Panc1 (cell line): ENCODE measurements around the gene DVL1. TPM values are rescaled to one million over a fixed set of nuclear protein-coding genes. Genes with fewer than 3 reads are reported as not detected.

Source experiments
- ATAC-seq: fragments of 200-7000 bp; cut with Tn5 transposase; 2 replicates; pipeline ENCODE4 v1.9.1; 2020; ENCODE audit warnings: mild to moderate bottlenecking, moderate library complexity
- BruUV-seq: library from RNA; stranded (reverse); fragments of 400-500 nt; replicated peaks from 2 replicates; lab custom pipeline; 2021; lab: Mats Ljungman, UMichigan
- CTCF ChIA-PET: fragments of 300-600 bp; sonication (Branson Sonifier 250); formaldehyde crosslinking; loops from one replicate; lab custom pipeline; 2022; ENCODE audit warnings: antibody characterized with exemption; lab: Charles Lee
- POLR2A ChIA-PET: fragments of 300-600 bp; sonication (Branson Sonifier 250); formaldehyde crosslinking; loops from one replicate; lab custom pipeline; 2022; ENCODE audit warnings: antibody characterized with exemption; lab: Charles Lee
- DNase-seq: peaks from one replicate; pipeline ENCODE4 v3.0.0-alpha.2; 2010; ENCODE audit warnings: low read depth, low spot score
- H3K27ac ChIP-seq: 2 replicates; pipeline ENCODE4 v1.5.1; 2011; ENCODE audit warnings: mild to moderate bottlenecking, low read length, inconsistent platforms
- H3K27me3 ChIP-seq: fragments of 200-500 bp; sonication (Bioruptor generic); 2 replicates; pipeline ENCODE4 v1.6.0; 2014; ENCODE audit warnings: low read length, inconsistent platforms; ENCODE audit not compliant: control insufficient read depth, insufficient read depth
- H3K36me3 ChIP-seq: fragments of 200-500 bp; sonication (Bioruptor generic); 2 replicates; pipeline ENCODE4 v1.5.1; 2014; ENCODE audit warnings: inconsistent platforms, mild to moderate bottlenecking, low read length, moderate library complexity; ENCODE audit not compliant: control insufficient read depth, insufficient read depth
- H3K4me1 ChIP-seq: 2 replicates; pipeline ENCODE4 v1.5.1; 2011; ENCODE audit warnings: inconsistent platforms, mild to moderate bottlenecking, low read length, moderate library complexity; ENCODE audit not compliant: control insufficient read depth, insufficient read depth
- H3K4me3 ChIP-seq, 2 experiments: 2 replicates each; pipeline ENCODE4 v1.5.1; 2011 to 2012; ENCODE audit warnings: low read depth in 2 of 2, low read length in 2 of 2, mild to moderate bottlenecking in 2 of 2, inconsistent platforms in 1 of 2, moderate library complexity in 1 of 2
- H3K9me3 ChIP-seq: fragments of 200-500 bp; sonication (Bioruptor generic); 2 replicates; pipeline ENCODE4 v1.5.1; 2014; ENCODE audit warnings: low read depth, mild to moderate bottlenecking, inconsistent platforms, low read length, moderate library complexity; ENCODE audit not compliant: control insufficient read depth, insufficient read depth
- POLR2AphosphoS5 ChIP-seq: IDR thresholded peaks from 2 replicates; pipeline ENCODE4 v1.6.1; 2012; ENCODE audit warnings: mild to moderate bottlenecking, low read depth, low read length, moderate library complexity
- SIN3A ChIP-seq: IDR thresholded peaks from 2 replicates; pipeline ENCODE4 v1.6.1; 2012; ENCODE audit warnings: low read depth, mild to moderate bottlenecking, low read length, moderate library complexity, borderline replicate concordance; ENCODE audit not compliant: insufficient read depth
- TCF7L2 ChIP-seq: IDR thresholded peaks from 2 replicates; pipeline ENCODE4 v1.6.1; 2011; ENCODE audit warnings: mild to moderate bottlenecking, low read depth, low read length, inconsistent platforms
- in situ Hi-C: cut with HindIII; loops from 2 replicates; pipeline ENCODE4 v1.10.0; 2016; ENCODE audit warnings: low sequenced_read_pairs, low pct_unique_long_range_greater_than_20kb
- intact Hi-C: fragments of 100-400 bp; cut with micrococcal nuclease; formaldehyde crosslinking; loops from one replicate; pipeline ENCODE4 v1.10.0; 2022; ENCODE audit not compliant: unreplicated experiment
- total RNA-seq: library from RNA; stranded (reverse); gene quantifications from one replicate; pipeline ENCODE4 v1.2.1, GENCODE V29; 2021; ENCODE audit not compliant: unreplicated experiment
- TF ChIP-seq, protein P1 (sequence below): fragments of 450-650 bp; IDR thresholded peaks from 2 replicates; pipeline ENCODE4 v1.5.1; 2017; ENCODE audit warnings: mild to moderate bottlenecking
- TF ChIP-seq, protein P2 (sequence below), 2 experiments: IDR thresholded peaks; 2 replicates each; pipeline ENCODE4 v1.6.1; 2011 to 2012; ENCODE audit warnings: low read depth in 2 of 2, control low read depth in 1 of 2, low read length in 1 of 2, mild to moderate bottlenecking in 1 of 2, moderate library complexity in 1 of 2; ENCODE audit not compliant: insufficient read depth in 1 of 2

DVL1 gene
- total RNA-seq, 1 experiment from 2014 or later, result 144 TPM

DNA sequence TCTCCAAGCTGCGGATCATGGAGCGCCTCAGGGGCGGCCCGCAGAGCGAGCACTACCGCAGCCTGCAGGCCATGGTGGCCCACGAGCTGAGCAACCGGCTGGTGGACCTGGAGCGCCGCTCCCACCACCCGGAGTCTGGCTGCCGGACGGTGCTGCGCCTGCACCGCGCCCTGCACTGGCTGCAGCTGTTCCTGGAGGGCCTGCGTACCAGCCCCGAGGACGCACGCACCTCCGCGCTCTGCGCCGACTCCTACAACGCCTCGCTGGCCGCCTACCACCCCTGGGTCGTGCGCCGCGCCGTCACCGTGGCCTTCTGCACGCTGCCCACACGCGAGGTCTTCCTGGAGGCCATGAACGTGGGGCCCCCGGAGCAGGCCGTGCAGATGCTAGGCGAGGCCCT lies 21.9 kb downstream of the DVL1 start:
- Histone ChIP-seq H3K4me3 (no peak overlapping the region), H3K36me3 (no peaks in the 10 kb centered on the region; the same call in 1 of the 2 replicates), H3K9me3 (no peaks in the 10 kb centered on the region), H3K4me1 (peaks cover 15% of the 10 kb centered on the region), H3K27me3 (no peaks in the 10 kb centered on the region), H3K27ac (no peak overlapping the region)
- DNase-seq (no peak), ATAC-seq (no peak)
- intact Hi-C loops (no loop called here), in situ Hi-C loops (no loop called here)
- ChIA-PET CTCF (no interaction called here), POLR2A (no interaction called here)
- TF ChIP-seq SIN3A (no peak), POLR2AphosphoS5 (no peak), TCF7L2 (no peak)
- TF ChIP-seq, protein P1, sequence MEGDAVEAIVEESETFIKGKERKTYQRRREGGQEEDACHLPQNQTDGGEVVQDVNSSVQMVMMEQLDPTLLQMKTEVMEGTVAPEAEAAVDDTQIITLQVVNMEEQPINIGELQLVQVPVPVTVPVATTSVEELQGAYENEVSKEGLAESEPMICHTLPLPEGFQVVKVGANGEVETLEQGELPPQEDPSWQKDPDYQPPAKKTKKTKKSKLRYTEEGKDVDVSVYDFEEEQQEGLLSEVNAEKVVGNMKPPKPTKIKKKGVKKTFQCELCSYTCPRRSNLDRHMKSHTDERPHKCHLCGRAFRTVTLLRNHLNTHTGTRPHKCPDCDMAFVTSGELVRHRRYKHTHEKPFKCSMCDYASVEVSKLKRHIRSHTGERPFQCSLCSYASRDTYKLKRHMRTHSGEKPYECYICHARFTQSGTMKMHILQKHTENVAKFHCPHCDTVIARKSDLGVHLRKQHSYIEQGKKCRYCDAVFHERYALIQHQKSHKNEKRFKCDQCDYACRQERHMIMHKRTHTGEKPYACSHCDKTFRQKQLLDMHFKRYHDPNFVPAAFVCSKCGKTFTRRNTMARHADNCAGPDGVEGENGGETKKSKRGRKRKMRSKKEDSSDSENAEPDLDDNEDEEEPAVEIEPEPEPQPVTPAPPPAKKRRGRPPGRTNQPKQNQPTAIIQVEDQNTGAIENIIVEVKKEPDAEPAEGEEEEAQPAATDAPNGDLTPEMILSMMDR, result no peak
- TF ChIP-seq, protein P2, sequence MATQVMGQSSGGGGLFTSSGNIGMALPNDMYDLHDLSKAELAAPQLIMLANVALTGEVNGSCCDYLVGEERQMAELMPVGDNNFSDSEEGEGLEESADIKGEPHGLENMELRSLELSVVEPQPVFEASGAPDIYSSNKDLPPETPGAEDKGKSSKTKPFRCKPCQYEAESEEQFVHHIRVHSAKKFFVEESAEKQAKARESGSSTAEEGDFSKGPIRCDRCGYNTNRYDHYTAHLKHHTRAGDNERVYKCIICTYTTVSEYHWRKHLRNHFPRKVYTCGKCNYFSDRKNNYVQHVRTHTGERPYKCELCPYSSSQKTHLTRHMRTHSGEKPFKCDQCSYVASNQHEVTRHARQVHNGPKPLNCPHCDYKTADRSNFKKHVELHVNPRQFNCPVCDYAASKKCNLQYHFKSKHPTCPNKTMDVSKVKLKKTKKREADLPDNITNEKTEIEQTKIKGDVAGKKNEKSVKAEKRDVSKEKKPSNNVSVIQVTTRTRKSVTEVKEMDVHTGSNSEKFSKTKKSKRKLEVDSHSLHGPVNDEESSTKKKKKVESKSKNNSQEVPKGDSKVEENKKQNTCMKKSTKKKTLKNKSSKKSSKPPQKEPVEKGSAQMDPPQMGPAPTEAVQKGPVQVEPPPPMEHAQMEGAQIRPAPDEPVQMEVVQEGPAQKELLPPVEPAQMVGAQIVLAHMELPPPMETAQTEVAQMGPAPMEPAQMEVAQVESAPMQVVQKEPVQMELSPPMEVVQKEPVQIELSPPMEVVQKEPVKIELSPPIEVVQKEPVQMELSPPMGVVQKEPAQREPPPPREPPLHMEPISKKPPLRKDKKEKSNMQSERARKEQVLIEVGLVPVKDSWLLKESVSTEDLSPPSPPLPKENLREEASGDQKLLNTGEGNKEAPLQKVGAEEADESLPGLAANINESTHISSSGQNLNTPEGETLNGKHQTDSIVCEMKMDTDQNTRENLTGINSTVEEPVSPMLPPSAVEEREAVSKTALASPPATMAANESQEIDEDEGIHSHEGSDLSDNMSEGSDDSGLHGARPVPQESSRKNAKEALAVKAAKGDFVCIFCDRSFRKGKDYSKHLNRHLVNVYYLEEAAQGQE (IDR thresholded peaks at IDR 0.05; ENCODE audit: insufficient read depth in 1 of 2, low read depth in 2 of 2, low read length in 1 of 2), result no peak
- TSS peak; percentile 71 for BruUV-seq

DNA sequence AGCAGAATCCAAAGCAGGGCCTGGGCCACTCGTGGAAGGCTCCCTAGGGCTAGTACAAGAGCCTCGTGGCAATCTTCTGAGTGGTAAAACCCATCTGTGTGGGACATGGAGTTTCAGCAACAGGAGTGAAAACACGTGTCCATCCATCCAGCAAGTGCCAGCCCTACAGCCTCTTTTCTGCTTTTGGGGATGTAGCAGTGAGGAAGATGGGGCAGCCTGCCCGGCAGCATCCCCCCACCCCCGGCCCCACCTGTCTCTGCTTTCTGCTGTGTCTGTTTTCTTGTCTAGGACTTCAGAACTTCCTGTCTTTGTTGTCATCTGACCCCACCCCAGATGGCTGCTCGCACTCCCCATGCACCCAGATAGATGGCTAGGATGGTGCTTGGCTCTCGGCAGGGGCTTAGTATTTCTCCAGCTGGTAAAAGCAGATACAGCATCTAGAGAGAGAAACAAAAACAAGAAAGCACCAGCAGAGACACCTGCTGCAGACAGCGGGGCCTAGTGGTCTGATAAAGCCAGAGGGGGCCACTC lies 23.1 kb downstream of the DVL1 start:
- peaks cover 25% of the 10 kb centered on the region for H3K4me1 ChIP-seq
- in situ Hi-C loops (no loop called here), intact Hi-C loops (no loop called here)
- no peaks in the 10 kb centered on the region for H3K9me3 ChIP-seq
- no peaks in the 10 kb centered on the region for H3K27me3 ChIP-seq
- H3K27ac ChIP-seq, result peak overlapping the region; percentile 91; the same call in 1 of the 2 replicates
- ATAC-seq (no peak), DNase-seq (no peak)
- H3K4me3 ChIP-seq, result peak overlapping the region; percentile 83 to 87
- no peak for TF ChIP-seq SIN3A
- no peak for TF ChIP-seq POLR2AphosphoS5
- TF ChIP-seq, protein P2 (IDR thresholded peaks at IDR 0.05; ENCODE audit: insufficient read depth in 1 of 2, low read depth in 2 of 2, low read length in 1 of 2), result no peak
- TF ChIP-seq, protein P1, result no peak
- TF ChIP-seq TCF7L2, result no peak
- no peaks in the 10 kb centered on the region; the same call in none of the 2 replicates for H3K36me3 ChIP-seq
- no TSS peak for BruUV-seq
- POLR2A ChIA-PET, result no interaction called here
- CTCF ChIA-PET, result no interaction called here
